ENCODE results near the gene VPS13A.

Gene VPS13A

GRCh38 chr9:77277719-77278118 is 100.4 kb downstream of the VPS13A start:
- Mint-ChIP-seq H3K4me3 (no peak overlapping the region), H3K27ac (ENCODE audit: low read depth) (no peak overlapping the region), H3K27me3 (no peaks in the 10 kb centered on the region), H3K36me3 (ENCODE audit: insufficient read depth) (peaks cover 5% of the 10 kb centered on the region), H3K4me1 (no peaks in the 10 kb centered on the region), H3K9me3 (no peaks in the 10 kb centered on the region)
- ATAC-seq (replicated peaks; ENCODE audit: extremely low read depth, poor library complexity, severe bottlenecking), result no peak
- no peak for DNase-seq (ENCODE audit: low spot score in 2 of 2)

DNA sequence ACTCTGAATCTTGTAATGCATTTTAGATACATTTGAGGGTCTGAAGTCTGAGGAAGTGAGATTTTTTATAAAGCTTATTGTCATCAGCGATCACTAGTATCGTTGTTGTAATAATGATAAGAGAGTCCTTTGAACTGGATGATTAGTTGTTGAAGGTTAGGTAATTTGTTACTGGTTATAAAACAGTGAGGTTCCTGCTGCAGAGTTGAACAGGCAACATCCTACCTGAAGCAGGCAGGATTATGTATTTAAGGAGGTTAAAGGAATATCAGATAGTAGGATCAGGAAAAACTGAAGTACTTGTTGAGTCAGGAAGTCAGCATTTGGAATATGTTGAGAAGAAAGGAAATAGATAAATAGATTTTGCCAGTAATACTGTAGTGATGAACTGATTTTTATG is 106.7 kb downstream of the VPS13A start:
- H3K4me3 Mint-ChIP-seq, result no peak overlapping the region
- no peak overlapping the region for H3K27ac Mint-ChIP-seq (ENCODE audit: low read depth)
- ATAC-seq (replicated peaks; ENCODE audit: extremely low read depth, poor library complexity, severe bottlenecking), result no peak
- H3K27me3 Mint-ChIP-seq, result no peaks in the 10 kb centered on the region
- no peak for DNase-seq (ENCODE audit: low spot score in 2 of 2)
- peaks cover 18% of the 10 kb centered on the region for H3K36me3 Mint-ChIP-seq (ENCODE audit: insufficient read depth)
- peaks cover 9% of the 10 kb centered on the region for H3K9me3 Mint-ChIP-seq
- no peaks in the 10 kb centered on the region for H3K4me1 Mint-ChIP-seq

DNA sequence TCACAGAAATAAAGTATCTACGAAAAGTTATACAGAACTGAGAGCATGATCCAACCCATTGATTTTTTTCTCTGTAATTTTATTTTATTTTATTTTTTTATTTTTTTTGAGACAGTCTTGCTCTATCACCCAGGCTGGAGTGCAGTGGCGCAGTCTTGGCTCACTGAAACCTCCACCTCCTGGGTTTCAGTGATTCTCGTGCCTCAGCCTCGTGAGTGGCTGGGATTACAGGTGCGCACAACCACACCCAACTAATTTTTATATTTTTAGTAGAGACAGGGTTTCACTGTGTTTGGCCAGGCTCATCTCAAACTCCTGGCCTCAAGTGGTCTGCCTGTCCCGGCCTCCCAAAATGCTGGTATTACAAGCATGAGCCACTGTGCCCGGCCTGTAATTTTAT is 107.3 kb downstream of the VPS13A start:
- DNase-seq (ENCODE audit: low spot score in 2 of 2) (no peak), ATAC-seq (replicated peaks; ENCODE audit: extremely low read depth, poor library complexity, severe bottlenecking) (no peak)
- Mint-ChIP-seq H3K36me3 (ENCODE audit: insufficient read depth) (peaks cover 18% of the 10 kb centered on the region), H3K9me3 (peaks cover 9% of the 10 kb centered on the region), H3K27me3 (no peaks in the 10 kb centered on the region), H3K27ac (ENCODE audit: low read depth) (no peak overlapping the region), H3K4me1 (no peaks in the 10 kb centered on the region), H3K4me3 (no peak overlapping the region)

DNA sequence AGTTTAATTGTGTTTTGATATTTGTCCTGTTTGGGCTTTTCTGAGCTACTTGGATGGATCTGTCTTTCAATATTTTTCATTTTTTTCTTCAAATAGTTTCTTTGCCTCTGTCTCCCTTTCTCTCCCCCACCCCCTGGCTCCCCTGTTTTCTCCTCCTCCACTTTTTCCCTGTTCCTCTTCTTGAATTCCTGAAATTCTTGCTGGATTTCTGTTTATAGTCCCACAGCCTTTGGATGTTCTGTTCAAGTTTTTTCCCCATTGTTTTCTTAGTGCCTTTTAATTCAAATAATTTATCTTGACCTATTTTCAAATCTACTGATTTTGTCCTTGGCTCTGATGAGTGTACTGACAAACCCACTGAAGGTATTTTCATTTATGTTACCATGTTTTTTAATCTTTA is 113.0 kb downstream of the VPS13A start:
- no peak for ATAC-seq (replicated peaks; ENCODE audit: extremely low read depth, poor library complexity, severe bottlenecking)

DNA sequence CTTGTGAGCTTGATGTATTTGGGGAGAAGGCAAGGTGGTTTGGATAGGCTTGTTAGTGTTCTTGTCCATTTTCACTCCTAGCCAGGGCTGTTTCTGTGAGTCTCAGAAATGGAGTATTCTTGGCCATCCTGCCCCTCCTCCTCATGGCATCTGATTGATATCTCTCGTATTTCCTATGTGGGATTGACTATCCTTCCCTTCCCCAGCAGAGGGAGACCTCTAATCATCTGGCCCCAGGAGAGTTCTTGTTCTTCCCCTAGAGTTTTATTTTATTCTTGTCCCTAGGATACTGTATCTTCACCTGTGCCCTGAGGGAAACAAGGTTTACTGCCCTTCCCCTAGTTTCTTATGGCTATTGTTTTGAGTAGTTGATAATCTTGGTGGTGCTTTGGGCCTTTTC is 114.4 kb downstream of the VPS13A start:
- no peak for ATAC-seq (replicated peaks; ENCODE audit: extremely low read depth, poor library complexity, severe bottlenecking)
- no peaks in the 10 kb centered on the region for H3K4me1 Mint-ChIP-seq
- no peak overlapping the region for H3K27ac Mint-ChIP-seq (ENCODE audit: low read depth)

More for the DNA sequence above, 113.0 kb downstream of the VPS13A start:
- DNase-seq (ENCODE audit: low spot score in 2 of 2), result no peak
- H3K4me1 Mint-ChIP-seq, result no peaks in the 10 kb centered on the region
- H3K4me3 Mint-ChIP-seq, result no peak overlapping the region
- no peak overlapping the region for H3K27ac Mint-ChIP-seq (ENCODE audit: low read depth)
- H3K36me3 Mint-ChIP-seq (ENCODE audit: insufficient read depth), result peaks cover 7% of the 10 kb centered on the region
- H3K9me3 Mint-ChIP-seq, result peaks cover 9% of the 10 kb centered on the region
- H3K27me3 Mint-ChIP-seq, result no peaks in the 10 kb centered on the region

GRCh38 chr9:77293949-77294348 is 116.6 kb downstream of the VPS13A start:
- Mint-ChIP-seq H3K9me3 (no peaks in the 10 kb centered on the region), H3K27ac (ENCODE audit: low read depth) (no peak overlapping the region), H3K4me3 (no peak overlapping the region), H3K27me3 (no peaks in the 10 kb centered on the region), H3K36me3 (ENCODE audit: insufficient read depth) (peaks cover 3% of the 10 kb centered on the region), H3K4me1 (no peaks in the 10 kb centered on the region)
- no peak for ATAC-seq (replicated peaks; ENCODE audit: extremely low read depth, poor library complexity, severe bottlenecking)
- DNase-seq (ENCODE audit: low spot score in 2 of 2), result no peak

More for the DNA sequence above, 114.4 kb downstream of the VPS13A start:
- peaks cover 6% of the 10 kb centered on the region for H3K36me3 Mint-ChIP-seq (ENCODE audit: insufficient read depth)
- peaks cover 9% of the 10 kb centered on the region for H3K9me3 Mint-ChIP-seq
- H3K4me3 Mint-ChIP-seq, result no peak overlapping the region
- DNase-seq (ENCODE audit: low spot score in 2 of 2), result no peak
- H3K27me3 Mint-ChIP-seq, result no peaks in the 10 kb centered on the region

GRCh38 chr9:77304543-77304942 is 127.2 kb downstream of the VPS13A start:
- Mint-ChIP-seq H3K27ac (ENCODE audit: low read depth) (no peak overlapping the region), H3K27me3 (no peaks in the 10 kb centered on the region), H3K4me3 (no peak overlapping the region), H3K36me3 (ENCODE audit: insufficient read depth) (peaks cover 17% of the 10 kb centered on the region), H3K9me3 (no peaks in the 10 kb centered on the region), H3K4me1 (no peaks in the 10 kb centered on the region)
- DNase-seq (ENCODE audit: low spot score in 2 of 2) (no peak), ATAC-seq (replicated peaks; ENCODE audit: extremely low read depth, poor library complexity, severe bottlenecking) (no peak)

GRCh38 chr9:77305622-77306400 is 128.5 kb downstream of the VPS13A start:
- H3K27ac Mint-ChIP-seq (ENCODE audit: low read depth), result no peak overlapping the region
- no peaks in the 10 kb centered on the region for H3K4me1 Mint-ChIP-seq
- no peak overlapping the region for H3K4me3 Mint-ChIP-seq
- H3K36me3 Mint-ChIP-seq (ENCODE audit: insufficient read depth), result peaks cover 20% of the 10 kb centered on the region
- ATAC-seq (replicated peaks; ENCODE audit: extremely low read depth, poor library complexity, severe bottlenecking), result no peak
- DNase-seq (ENCODE audit: low spot score in 2 of 2), result no peak
- H3K27me3 Mint-ChIP-seq, result no peaks in the 10 kb centered on the region
- H3K9me3 Mint-ChIP-seq, result no peaks in the 10 kb centered on the region

GRCh38 chr9:77307166-77307565 is 129.8 kb downstream of the VPS13A start:
- Mint-ChIP-seq H3K9me3 (no peaks in the 10 kb centered on the region), H3K4me1 (no peaks in the 10 kb centered on the region), H3K36me3 (ENCODE audit: insufficient read depth) (peaks cover 25% of the 10 kb centered on the region), H3K27me3 (no peaks in the 10 kb centered on the region), H3K27ac (ENCODE audit: low read depth) (no peak overlapping the region), H3K4me3 (no peak overlapping the region)
- DNase-seq (ENCODE audit: low spot score in 2 of 2) (no peak), ATAC-seq (replicated peaks; ENCODE audit: extremely low read depth, poor library complexity, severe bottlenecking) (no peak)

- no peak for ATAC-seq (replicated peaks; ENCODE audit: extremely low read depth, poor library complexity, severe bottlenecking)
- Mint-ChIP-seq H3K9me3 (no peaks in the 10 kb centered on the region), H3K4me3 (no peak overlapping the region), H3K4me1 (no peaks in the 10 kb centered on the region), H3K27ac (ENCODE audit: low read depth) (no peak overlapping the region), H3K27me3 (no peaks in the 10 kb centered on the region), H3K36me3 (ENCODE audit: insufficient read depth) (peaks cover 10% of the 10 kb centered on the region)
- no peak for DNase-seq (ENCODE audit: low spot score in 2 of 2)
Observed at GRCh38 chr9:77316058-77316457, 138.7 kb downstream of the VPS13A start.

GRCh38 chr9:77325058-77325457 is 147.7 kb downstream of the VPS13A start:
- H3K27ac Mint-ChIP-seq (ENCODE audit: low read depth), result no peak overlapping the region
- no peaks in the 10 kb centered on the region for H3K9me3 Mint-ChIP-seq
- peaks cover 15% of the 10 kb centered on the region for H3K36me3 Mint-ChIP-seq (ENCODE audit: insufficient read depth)
- H3K4me3 Mint-ChIP-seq, result no peak overlapping the region
- ATAC-seq (replicated peaks; ENCODE audit: extremely low read depth, poor library complexity, severe bottlenecking), result no peak
- no peaks in the 10 kb centered on the region for H3K27me3 Mint-ChIP-seq
- H3K4me1 Mint-ChIP-seq, result no peaks in the 10 kb centered on the region
- DNase-seq (ENCODE audit: low spot score in 2 of 2), result no peak

GRCh38 chr9:77328102-77328501 is 150.8 kb downstream of the VPS13A start:
- peaks cover 6% of the 10 kb centered on the region for H3K36me3 Mint-ChIP-seq (ENCODE audit: insufficient read depth)
- ATAC-seq (replicated peaks; ENCODE audit: extremely low read depth, poor library complexity, severe bottlenecking) (no peak), DNase-seq (ENCODE audit: low spot score in 2 of 2) (no peak)
- H3K4me3 Mint-ChIP-seq, result no peak overlapping the region
- no peaks in the 10 kb centered on the region for H3K9me3 Mint-ChIP-seq
- H3K27ac Mint-ChIP-seq (ENCODE audit: low read depth), result no peak overlapping the region
- no peaks in the 10 kb centered on the region for H3K27me3 Mint-ChIP-seq
- no peaks in the 10 kb centered on the region for H3K4me1 Mint-ChIP-seq

DNA sequence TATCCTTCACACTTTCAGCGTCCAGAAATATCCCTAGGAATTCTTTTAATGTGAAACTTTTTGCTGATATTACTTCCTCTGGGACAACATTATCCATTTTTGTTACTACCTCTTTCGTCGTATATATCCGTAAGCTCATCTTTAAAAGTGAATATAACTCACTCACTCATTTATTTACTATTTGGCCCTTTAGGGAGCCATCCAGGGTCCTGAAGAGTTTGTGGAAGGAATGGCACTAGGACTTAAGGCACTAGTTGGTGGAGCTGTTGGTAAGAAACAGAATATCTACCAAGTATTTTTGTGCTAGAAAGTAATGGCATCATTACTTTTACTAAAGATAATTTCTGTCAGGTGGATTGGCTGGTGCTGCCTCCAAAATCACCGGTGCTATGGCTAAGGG is 192.7 kb downstream of the VPS13A start:
- Mint-ChIP-seq H3K27me3 (no peaks in the 10 kb centered on the region), H3K9me3 (peaks cover 6% of the 10 kb centered on the region), H3K27ac (ENCODE audit: low read depth) (no peak overlapping the region), H3K4me1 (no peaks in the 10 kb centered on the region), H3K36me3 (ENCODE audit: insufficient read depth) (peaks cover 21% of the 10 kb centered on the region), H3K4me3 (no peak overlapping the region)
- no peak for DNase-seq (ENCODE audit: low spot score in 2 of 2)
- no peak for ATAC-seq (replicated peaks; ENCODE audit: extremely low read depth, poor library complexity, severe bottlenecking)
